SK-N-SH (cell line): ENCODE data around the gene LIPE. TPM values are rescaled to one million over a fixed set of nuclear protein-coding genes. Genes with fewer than 3 reads are reported as not detected.

Experiments
- CTCF ChIA-PET: fragments of 300-600, 350-600 bp; formaldehyde crosslinking; extraction: SDS; loops from one replicate; lab custom pipeline; 2021; lab: Yijun Ruan, JAX
- POLR2A ChIA-PET: fragments of 350-600 bp; sonication (Branson Sonifier 250); formaldehyde crosslinking; extraction: SDS; loops from one replicate; lab custom pipeline; 2020; ENCODE audit warnings: antibody characterized with exemption, inconsistent platforms; lab: Yijun Ruan, JAX
- DNase-seq: peaks from one replicate; pipeline ENCODE4 v3.0.0; 2012
- H2AFZ ChIP-seq: fragments of 200-600 bp; sonication (generic); 2 replicates; pipeline ENCODE4 v1.8.1; 2016; ENCODE audit warnings: antibody characterized with exemption, mild to moderate bottlenecking, low read depth
- H3F3A ChIP-seq: fragments of 200-600 bp; sonication (generic); replicated peaks from 2 replicates; pipeline ENCODE3; 2016; ENCODE audit warnings: antibody characterized with exemption, mild to moderate bottlenecking; ENCODE audit not compliant: insufficient read depth
- H3K27ac ChIP-seq, 2 experiments: fragments of 200-500 bp in 1 of 2; fragments of 200-600 bp in 1 of 2; sonication (Bioruptor generic) in 1 of 2; sonication (generic), shearing (Covaris generic) in 1 of 2; 2 replicates each; pipeline versions ENCODE4 v1.5.1 to v1.6.1; 2014 to 2016; ENCODE audit warnings: low read depth in 2 of 2, inconsistent platforms in 1 of 2, low read length in 1 of 2, mild to moderate bottlenecking in 1 of 2, mixed read lengths in 1 of 2
- H3K27me3 ChIP-seq: fragments of 200-600 bp; sonication (generic), shearing (Covaris generic); 2 replicates; pipeline ENCODE4 v1.6.1; 2016; ENCODE audit warnings: mixed run types; ENCODE audit not compliant: insufficient read depth
- H3K36me3 ChIP-seq, 2 experiments: fragments of 200-500 bp in 1 of 2; fragments of 200-600 bp in 1 of 2; sonication (Bioruptor generic) in 1 of 2; sonication (generic) in 1 of 2; replicated peaks in 1 of 2; 2 replicates each; pipeline versions ENCODE3 to v1.5.1; 2014 to 2016; ENCODE audit warnings: low read length in 1 of 2, mild to moderate bottlenecking in 1 of 2; ENCODE audit not compliant: insufficient read depth in 2 of 2, control insufficient read depth in 1 of 2
- H3K4me1 ChIP-seq, 2 experiments: fragments of 200-500 bp in 1 of 2; fragments of 200-600 bp in 1 of 2; sonication (Bioruptor generic) in 1 of 2; sonication (generic), shearing (Covaris generic) in 1 of 2; 2 replicates each; pipeline versions ENCODE4 v1.5.1 to v1.6.1; 2014 to 2016; ENCODE audit warnings: low read depth in 1 of 2, low read length in 1 of 2, mixed run types in 1 of 2; ENCODE audit not compliant: insufficient read depth in 2 of 2, control insufficient read depth in 1 of 2
- H3K4me2 ChIP-seq: fragments of 200-600 bp; sonication (generic), shearing (Covaris generic); 2 replicates; pipeline ENCODE4 v1.6.1; 2017; ENCODE audit warnings: mixed run types
- H3K4me3 ChIP-seq, 2 experiments: fragments of 200-500 bp in 1 of 2; fragments of 200-600 bp in 1 of 2; sonication (Bioruptor generic) in 1 of 2; sonication (generic), shearing (Covaris generic) in 1 of 2; 2 replicates each; pipeline versions ENCODE4 v1.5.1 to v1.8.1; 2014 to 2016; ENCODE audit warnings: low read depth in 2 of 2, inconsistent platforms in 1 of 2, low read length in 1 of 2, mild to moderate bottlenecking in 1 of 2, mixed read lengths in 1 of 2, moderate library complexity in 1 of 2
- H3K79me2 ChIP-seq: fragments of 200-600 bp; sonication (generic); 2 replicates; pipeline ENCODE4 v1.8.1; 2017; ENCODE audit warnings: mild to moderate bottlenecking; ENCODE audit not compliant: insufficient read depth
- H3K9ac ChIP-seq: fragments of 200-600 bp; sonication (generic); 2 replicates; pipeline ENCODE4 v1.6.1; 2017; ENCODE audit warnings: mixed run types
- H3K9me2 ChIP-seq: fragments of 200-600 bp; sonication (generic); 2 replicates; pipeline ENCODE4 v1.6.1; 2017; ENCODE audit warnings: mixed run types
- H3K9me3 ChIP-seq: fragments of 200-600 bp; sonication (generic); 2 replicates; pipeline ENCODE4 v1.6.1; 2017; ENCODE audit warnings: mixed run types, mild to moderate bottlenecking, moderate library complexity
- H4K20me1 ChIP-seq: fragments of 200-600 bp; sonication (generic); 2 replicates; pipeline ENCODE4 v1.6.1; 2017; ENCODE audit warnings: mild to moderate bottlenecking, mixed run types; ENCODE audit not compliant: insufficient read depth
- EP300 ChIP-seq, 2 experiments: IDR thresholded peaks; 2 replicates each; pipeline versions ENCODE4 v1.4.0 to v1.6.1; 2012; ENCODE audit warnings: borderline replicate concordance in 1 of 2, low read depth in 1 of 2, low read length in 1 of 2
- EZH2phosphoT487 ChIP-seq: fragments of 200-600 bp; sonication (generic); IDR thresholded peaks from 2 replicates; pipeline ENCODE4 v1.6.1; 2017; ENCODE audit warnings: low read depth, mixed run types, mild to moderate bottlenecking, antibody characterized with exemption, moderate library complexity, borderline replicate concordance
- FOSL2 ChIP-seq: IDR thresholded peaks from 2 replicates; pipeline ENCODE4 v1.4.0; 2012; ENCODE audit warnings: low read depth, mild to moderate bottlenecking, moderate library complexity, borderline replicate concordance
- FOXJ3 ChIP-seq: sonication (generic); formaldehyde crosslinking; IDR thresholded peaks from 2 replicates; pipeline ENCODE4 v1.5.1; 2020; ENCODE audit warnings: mild to moderate bottlenecking, missing genetic modification reagents
- GABPA ChIP-seq: IDR thresholded peaks from 2 replicates; pipeline ENCODE4 v1.4.0; 2012; ENCODE audit warnings: low read depth, mild to moderate bottlenecking
- MEF2A ChIP-seq: IDR thresholded peaks from 2 replicates; pipeline ENCODE4 v1.4.0; 2012; ENCODE audit warnings: low read depth, borderline replicate concordance
- NRF1 ChIP-seq: IDR thresholded peaks from 2 replicates; pipeline ENCODE4 v1.6.1; 2012; ENCODE audit warnings: low read depth, mild to moderate bottlenecking, low read length
- RAD21 ChIP-seq: IDR thresholded peaks from 2 replicates; pipeline ENCODE4 v1.6.1; 2012; ENCODE audit warnings: mild to moderate bottlenecking, low read length
- RCOR1 ChIP-seq: fragments of 150-350 bp; IDR thresholded peaks from 2 replicates; pipeline ENCODE4 v1.6.1; 2017; ENCODE audit warnings: antibody characterized with exemption, low read length
- RFX5 ChIP-seq: IDR thresholded peaks from 2 replicates; pipeline ENCODE4 v1.6.1; 2012; ENCODE audit warnings: mild to moderate bottlenecking, improper control_type of control experiment, low read length
- RXRA ChIP-seq: IDR thresholded peaks from 2 replicates; pipeline ENCODE4 v1.4.0; 2012; ENCODE audit warnings: low read depth, mild to moderate bottlenecking, borderline replicate concordance
- SIN3A ChIP-seq: IDR thresholded peaks from 2 replicates; pipeline ENCODE4 v1.6.1; 2012; ENCODE audit warnings: low read depth, mild to moderate bottlenecking, low read length, moderate library complexity, borderline replicate concordance
- SMC3 ChIP-seq: IDR thresholded peaks from 2 replicates; pipeline ENCODE4 v1.6.1; 2012; ENCODE audit warnings: low read depth, low read length, improper control_type of control experiment
- TCF12 ChIP-seq: IDR thresholded peaks from 2 replicates; pipeline ENCODE4 v1.4.0; 2012
- WGBS: methylation state at CpG from one replicate; pipeline ENCODE4 v1.1.6; 2017; ENCODE audit warnings: low lambda C conversion rate; 5-methylcytosine and 5-hydroxymethylcytosine counted together
- polyA plus RNA-seq, 3 experiments: library from polyadenylated mRNA; depleted of rRNA; stranded (reverse); fragments of >200 nt; gene quantifications; 2 replicates each; pipeline ENCODE4 v1.2.3, GENCODE V29; 2012
- TF ChIP-seq, protein P1 (sequence below): fragments of 200-600 bp; sonication (generic); IDR thresholded peaks from 2 replicates; pipeline ENCODE4 v1.6.1; 2017; ENCODE audit warnings: antibody characterized with exemption, mild to moderate bottlenecking, moderate library complexity
- TF ChIP-seq, protein P2 (sequence below): fragments of 150-350 bp; IDR thresholded peaks from 2 replicates; pipeline ENCODE4 v1.6.1; 2016; ENCODE audit warnings: mild to moderate bottlenecking, low read depth, low read length
- TF ChIP-seq, protein P3 (sequence below): fragments of 150-350 bp; IDR thresholded peaks from 2 replicates; pipeline ENCODE4 v1.6.1; 2017; ENCODE audit warnings: antibody characterized with exemption, low read length, low read depth, borderline replicate concordance

The LIPE gene
- polyA plus RNA-seq, 1 of the 3 experiments (the other 2 are of a cell fraction): 4.4 TPM

DNA sequence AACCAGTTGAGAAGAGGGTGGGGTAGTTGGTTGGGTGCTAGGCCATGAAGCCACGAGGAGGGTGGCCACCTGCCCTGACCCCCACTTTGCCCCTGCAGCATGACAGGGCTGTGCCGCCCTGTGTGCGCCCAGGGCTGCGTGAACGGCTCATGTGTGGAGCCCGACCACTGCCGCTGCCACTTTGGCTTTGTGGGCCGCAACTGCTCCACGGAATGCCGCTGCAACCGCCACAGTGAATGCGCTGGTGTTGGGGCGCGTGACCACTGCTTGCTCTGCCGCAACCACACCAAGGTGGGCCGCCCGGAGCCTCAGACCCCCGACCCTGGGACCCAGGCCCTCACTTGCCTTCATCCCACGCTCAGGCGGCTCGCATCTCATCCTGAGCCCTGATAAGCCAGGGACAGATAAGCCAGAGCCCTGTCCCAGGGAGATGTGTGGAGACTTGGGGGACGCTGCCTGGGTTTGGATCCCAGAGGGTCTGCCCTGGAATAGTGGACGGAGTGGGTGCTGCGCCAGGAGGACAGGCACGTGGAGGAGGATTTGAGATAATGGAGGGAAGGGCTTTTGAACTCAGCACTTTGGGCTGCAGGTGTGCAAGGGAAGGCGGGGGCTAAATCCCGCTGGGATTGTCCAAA, 57.6 kb downstream of the LIPE start:
- CTCF ChIA-PET: no interaction called here
- Histone ChIP-seq H3K9me3 (no peaks in the 10 kb centered on the region), H3K36me3 (no peaks in the 10 kb centered on the region), H3K4me3 (no peak overlapping the region), H3K9ac (no peak overlapping the region), H4K20me1 (no peaks in the 10 kb centered on the region), H2AFZ (no peak overlapping the region), H3K27me3 (no peaks in the 10 kb centered on the region), H3K9me2 (no peaks in the 10 kb centered on the region), H3K4me2 (no peak overlapping the region), H3K4me1 (no peaks in the 10 kb centered on the region; a peak in 1 of 4 replicates), H3F3A (no peaks in the 10 kb centered on the region), H3K79me2 (no peaks in the 10 kb centered on the region), H3K27ac (no peak overlapping the region)
- POLR2A ChIA-PET: no interaction called here
- WGBS: 96% methylated on average over 14 of the region's 27 CpGs
- DNase-seq: no peak
- TF ChIP-seq EZH2phosphoT487: no peak
- no peak for TF ChIP-seq RCOR1
- TF ChIP-seq, protein P1, sequence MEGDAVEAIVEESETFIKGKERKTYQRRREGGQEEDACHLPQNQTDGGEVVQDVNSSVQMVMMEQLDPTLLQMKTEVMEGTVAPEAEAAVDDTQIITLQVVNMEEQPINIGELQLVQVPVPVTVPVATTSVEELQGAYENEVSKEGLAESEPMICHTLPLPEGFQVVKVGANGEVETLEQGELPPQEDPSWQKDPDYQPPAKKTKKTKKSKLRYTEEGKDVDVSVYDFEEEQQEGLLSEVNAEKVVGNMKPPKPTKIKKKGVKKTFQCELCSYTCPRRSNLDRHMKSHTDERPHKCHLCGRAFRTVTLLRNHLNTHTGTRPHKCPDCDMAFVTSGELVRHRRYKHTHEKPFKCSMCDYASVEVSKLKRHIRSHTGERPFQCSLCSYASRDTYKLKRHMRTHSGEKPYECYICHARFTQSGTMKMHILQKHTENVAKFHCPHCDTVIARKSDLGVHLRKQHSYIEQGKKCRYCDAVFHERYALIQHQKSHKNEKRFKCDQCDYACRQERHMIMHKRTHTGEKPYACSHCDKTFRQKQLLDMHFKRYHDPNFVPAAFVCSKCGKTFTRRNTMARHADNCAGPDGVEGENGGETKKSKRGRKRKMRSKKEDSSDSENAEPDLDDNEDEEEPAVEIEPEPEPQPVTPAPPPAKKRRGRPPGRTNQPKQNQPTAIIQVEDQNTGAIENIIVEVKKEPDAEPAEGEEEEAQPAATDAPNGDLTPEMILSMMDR: no peak
- TF ChIP-seq SMC3: no peak
- no peak for TF ChIP-seq FOSL2
- no peak for TF ChIP-seq RAD21
- TF ChIP-seq, protein P2, sequence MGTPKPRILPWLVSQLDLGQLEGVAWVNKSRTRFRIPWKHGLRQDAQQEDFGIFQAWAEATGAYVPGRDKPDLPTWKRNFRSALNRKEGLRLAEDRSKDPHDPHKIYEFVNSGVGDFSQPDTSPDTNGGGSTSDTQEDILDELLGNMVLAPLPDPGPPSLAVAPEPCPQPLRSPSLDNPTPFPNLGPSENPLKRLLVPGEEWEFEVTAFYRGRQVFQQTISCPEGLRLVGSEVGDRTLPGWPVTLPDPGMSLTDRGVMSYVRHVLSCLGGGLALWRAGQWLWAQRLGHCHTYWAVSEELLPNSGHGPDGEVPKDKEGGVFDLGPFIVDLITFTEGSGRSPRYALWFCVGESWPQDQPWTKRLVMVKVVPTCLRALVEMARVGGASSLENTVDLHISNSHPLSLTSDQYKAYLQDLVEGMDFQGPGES: no peak
- no peak for TF ChIP-seq SIN3A
- TF ChIP-seq GABPA: no peak
- no peak for TF ChIP-seq MEF2A
- TF ChIP-seq RFX5: no peak
- TF ChIP-seq FOXJ3 (CRISPR knock-in tag): no peak
- no peak for TF ChIP-seq RXRA
- TF ChIP-seq, protein P3, sequence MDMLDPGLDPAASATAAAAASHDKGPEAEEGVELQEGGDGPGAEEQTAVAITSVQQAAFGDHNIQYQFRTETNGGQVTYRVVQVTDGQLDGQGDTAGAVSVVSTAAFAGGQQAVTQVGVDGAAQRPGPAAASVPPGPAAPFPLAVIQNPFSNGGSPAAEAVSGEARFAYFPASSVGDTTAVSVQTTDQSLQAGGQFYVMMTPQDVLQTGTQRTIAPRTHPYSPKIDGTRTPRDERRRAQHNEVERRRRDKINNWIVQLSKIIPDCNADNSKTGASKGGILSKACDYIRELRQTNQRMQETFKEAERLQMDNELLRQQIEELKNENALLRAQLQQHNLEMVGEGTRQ: no peak
- TF ChIP-seq TCF12: no peak
- TF ChIP-seq NRF1: no peak
- no peak for TF ChIP-seq EP300 (IDR thresholded peaks at IDR 0.05; ENCODE audit: borderline replicate concordance in 1 of 2, low read depth in 1 of 2, low read length in 1 of 2)
